GM19193 (cell line): ENCODE measurements around the gene DNLZ.

Experiments used
- POLR2A ChIP-seq: IDR thresholded peaks from 4 replicates; pipeline ENCODE4 v1.6.1; 2011; ENCODE audit not compliant: insufficient read depth, insufficient read length; ENCODE audit errors: extremely low read depth

The DNLZ gene

DNA sequence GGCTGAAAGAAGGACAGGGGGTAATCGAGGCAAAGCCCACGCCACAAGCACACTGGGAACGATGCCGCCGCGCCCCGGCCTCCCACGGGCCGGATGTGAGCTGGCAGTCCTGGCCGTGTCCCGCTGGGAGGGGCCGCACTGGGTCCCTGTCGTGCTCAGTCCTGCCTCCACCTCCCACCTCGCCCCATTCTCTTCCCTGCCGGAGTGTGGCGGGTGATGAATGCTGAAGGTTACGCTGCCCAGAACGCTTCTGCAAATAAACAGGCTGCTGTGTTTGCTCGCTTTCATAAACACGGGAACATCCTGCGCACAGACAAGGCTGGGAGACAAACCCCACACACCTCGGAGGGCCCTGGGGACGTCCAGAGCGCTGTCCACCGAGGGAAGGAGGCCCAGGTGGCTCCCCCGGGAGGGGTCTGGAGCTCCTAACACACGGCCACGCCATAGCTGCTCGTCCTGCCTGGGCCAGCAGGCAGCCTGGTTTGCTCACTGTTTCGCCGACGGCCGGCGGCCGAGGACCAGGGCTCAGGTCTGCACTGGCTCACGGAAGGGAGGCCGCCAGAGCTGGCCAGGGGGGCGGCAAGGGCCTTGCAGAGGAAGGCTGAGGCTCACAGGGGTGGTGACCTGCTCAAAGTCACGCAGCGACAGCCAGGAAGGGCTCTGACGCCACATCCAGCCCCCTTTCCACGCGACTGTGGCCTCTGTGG lies 2.3 kb downstream of the DNLZ start:
- no peak for TF ChIP-seq POLR2A

DNA sequence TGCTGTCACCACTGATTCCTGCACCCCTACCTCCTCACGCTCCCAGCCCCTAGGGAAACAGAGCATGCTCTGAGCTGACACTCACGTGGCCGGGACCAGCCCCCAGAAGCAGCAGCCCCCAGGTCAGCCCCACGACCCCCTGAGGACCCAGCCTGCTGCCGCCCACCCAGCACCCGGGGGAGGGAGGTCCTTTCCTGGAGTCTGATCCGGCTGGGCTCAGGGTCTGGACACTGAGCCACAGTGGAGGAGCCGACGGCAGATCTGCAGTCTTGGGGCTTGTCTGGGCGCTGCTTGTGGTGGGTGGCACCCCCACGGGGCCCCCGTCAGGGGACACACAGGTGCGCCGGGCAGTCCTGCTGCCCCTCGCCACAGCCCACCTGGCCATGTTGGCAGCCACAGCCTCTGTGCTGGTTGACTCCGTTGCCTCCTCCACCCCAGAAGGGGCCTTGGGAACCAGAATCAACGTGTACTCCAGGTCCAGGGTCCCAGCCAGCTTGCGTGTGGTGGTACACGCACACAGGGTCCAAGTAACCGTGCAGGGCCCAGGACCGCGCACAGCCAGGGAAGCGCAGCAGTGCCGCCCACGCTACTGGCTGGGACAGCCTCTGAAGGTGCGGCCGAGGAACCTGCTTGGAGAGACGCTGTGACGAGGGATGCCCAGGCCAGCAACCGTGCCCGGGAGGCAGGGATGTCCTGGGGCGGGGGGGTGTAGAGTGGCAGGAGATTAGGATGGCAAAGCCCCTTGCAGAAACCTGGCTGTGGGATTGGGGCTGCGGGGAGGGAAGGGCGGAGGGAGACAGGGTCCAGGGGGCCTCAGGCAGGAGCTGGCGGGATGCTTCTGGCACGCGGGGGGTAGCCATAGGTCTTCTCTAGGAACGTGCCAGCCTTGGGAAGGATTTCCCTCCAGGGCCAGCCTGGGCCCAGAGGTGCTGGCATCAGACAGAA lies 3.5 kb downstream of the DNLZ start:
- TF ChIP-seq POLR2A = no peak

- no peak for TF ChIP-seq POLR2A
Observed at GRCh38 chr9:136358888-136359287, 4.7 kb downstream of the DNLZ start.

DNA sequence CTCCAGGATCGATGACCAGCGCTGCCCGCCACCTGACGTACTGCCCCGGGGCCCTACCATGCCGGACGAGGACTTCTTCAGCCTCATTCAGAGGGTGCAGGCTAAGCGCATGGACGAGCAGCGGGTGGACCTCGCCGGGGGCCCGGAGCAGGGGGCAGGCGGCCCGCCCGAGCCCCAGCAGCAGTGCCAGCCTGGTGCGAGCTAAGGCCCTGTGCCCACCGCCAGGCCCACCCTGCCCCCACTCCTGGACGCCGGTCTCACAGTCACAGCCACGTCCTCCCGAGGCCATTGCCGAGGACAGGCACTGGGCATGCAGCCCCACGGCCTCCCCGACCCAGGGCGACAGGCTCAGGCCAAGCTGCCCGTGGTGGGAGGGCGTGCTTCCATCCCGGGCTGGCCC lies 5.5 kb downstream of the DNLZ start:
- TF ChIP-seq POLR2A = no peak

DNA sequence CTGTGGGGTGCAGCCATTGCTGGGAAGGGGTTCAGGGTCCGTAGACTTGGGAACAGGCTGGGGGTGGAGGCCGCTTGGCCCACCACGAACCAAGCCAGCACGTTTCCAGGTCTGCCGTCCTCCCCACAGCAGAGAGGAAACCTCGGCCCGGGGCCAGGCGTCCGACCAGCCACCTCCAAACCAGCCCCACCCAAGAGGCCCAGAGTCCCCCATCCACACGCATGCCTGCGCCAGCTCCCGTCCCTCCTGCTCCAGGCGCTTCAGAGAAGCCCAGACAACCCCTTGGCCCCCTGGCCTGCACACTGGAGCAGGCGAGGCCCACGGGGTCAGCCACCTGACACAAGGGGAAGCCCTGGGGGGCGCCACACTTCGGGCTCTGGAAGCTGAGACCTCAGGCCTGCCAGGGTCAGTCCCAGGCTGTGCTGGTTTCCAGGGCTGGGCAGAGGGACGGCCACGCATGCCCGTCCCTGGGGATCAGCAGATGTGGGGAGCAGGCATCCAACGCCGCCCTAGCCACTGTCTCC lies 6.3 kb downstream of the DNLZ start:
- TF ChIP-seq POLR2A = no peak

DNA sequence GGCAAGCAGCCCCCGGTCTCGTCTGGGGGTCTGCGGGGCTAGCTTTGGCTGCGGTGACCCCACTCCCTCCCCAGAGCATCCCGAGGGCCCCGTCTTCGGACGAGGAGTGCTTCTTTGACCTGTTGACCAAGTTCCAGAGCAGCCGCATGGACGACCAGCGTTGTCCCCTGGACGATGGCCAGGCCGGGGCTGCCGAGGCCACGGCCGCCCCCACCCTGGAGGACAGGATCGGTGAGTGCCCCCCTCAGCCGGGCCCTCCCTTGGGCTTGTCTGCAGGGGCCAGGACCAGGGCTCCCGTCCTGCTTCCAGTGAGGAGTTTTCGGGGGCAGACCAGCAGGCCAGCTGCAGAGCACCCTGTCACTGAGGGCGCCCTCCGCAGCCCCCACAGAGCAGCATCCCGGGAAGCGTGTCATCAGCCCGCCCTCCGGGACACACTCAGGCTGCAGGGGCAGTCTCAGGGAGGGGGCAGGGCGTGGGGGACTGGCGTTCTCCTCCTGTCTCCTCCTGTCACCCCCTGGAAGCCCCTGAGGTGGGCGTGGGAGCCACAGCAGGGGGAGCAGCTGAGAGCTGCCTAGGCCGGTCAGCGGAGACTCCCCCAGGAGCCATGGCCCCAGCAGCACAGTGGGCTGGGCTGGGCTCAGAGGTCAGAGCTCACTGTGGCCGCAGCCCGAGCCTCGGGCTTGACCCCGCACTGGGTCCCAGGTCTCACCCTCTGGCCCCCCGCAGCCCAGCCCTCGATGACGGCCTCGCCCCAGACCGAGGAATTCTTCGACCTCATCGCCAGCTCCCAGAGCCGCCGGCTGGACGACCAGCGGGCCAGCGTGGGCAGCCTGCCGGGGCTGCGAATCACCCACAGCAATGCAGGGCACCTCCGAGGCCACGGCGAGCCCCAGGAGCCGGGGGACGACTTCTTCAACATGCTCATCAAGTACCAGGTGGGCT lies 7.7 kb downstream of the DNLZ start:
- no peak for TF ChIP-seq POLR2A

GRCh38 chr9:136354592-136355085 lies 8.9 kb downstream of the DNLZ start:
- TF ChIP-seq POLR2A = no peak

GRCh38 chr9:136353757-136354488 lies 9.6 kb downstream of the DNLZ start:
- no peak for TF ChIP-seq POLR2A

DNA sequence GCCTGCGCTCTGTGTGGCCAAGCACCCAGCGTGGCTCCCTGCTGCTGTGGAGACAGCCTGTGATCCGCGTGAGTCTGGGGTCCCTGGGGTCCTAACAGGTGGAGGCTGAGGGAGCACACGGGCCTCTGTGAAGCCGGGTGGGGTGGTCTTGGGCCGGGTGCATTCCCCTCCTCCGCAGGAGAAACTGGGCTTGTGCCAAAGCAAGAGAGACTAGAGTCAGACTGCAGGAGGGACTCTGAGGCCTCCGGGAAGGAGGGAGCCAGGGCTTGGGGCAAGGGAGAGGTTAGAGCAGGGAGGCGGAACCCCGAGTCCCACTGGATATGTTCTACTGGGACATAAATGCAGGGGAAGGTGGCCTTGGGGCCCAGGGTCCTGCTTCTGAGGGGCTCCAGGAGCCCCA lies 10.5 kb downstream of the DNLZ start:
- no peak for TF ChIP-seq POLR2A

DNA sequence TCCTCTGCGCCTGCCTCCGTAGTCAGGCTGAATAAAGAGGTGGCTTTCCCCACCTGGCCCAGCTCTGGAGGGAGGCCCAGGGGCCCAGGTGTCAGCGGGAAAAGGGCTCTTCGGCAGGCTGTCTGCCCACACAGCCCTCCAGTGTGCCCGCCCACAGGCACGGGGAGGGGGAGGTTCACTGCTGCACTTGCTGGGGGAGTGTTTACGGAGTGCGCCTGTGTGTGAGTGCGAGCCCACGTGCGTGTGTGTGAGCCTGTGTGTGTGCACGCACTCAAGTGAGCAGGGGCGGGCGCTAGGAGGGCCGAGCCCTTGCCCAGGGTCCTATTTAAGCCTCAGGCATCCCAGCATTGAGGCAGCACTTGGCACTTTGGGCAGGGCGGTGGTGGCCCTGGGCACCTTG lies 10.9 kb downstream of the DNLZ start:
- no peak for TF ChIP-seq POLR2A

DNA sequence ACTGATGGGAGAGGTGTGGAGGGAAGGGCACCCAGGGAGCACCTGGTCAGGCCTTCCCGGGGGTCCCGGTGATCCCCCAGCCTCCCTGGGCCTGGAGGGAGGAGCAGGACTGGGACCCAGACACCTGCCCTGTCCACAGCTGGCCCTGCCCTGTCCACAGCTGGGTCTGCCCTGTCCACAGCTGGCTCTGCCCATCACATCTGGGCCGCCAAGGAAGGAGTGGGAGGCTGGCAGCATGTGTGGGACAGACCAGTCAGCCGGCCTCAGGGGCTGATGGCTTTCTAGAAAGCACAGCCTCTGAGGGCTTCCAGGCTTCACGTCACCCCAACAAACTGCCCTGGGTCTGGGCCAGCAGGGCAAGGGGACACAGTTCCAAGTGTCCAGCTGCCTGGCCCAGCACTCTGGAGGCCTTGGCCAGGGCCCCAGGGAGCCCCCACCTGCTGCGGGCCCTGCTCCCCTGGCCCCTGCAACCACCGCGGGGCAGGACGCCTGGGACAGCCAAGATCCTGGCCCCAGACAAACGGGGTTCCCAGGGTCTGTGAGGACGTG lies 12.2 kb downstream of the DNLZ start:
- no peak for TF ChIP-seq POLR2A

- no peak for TF ChIP-seq POLR2A
Observed at GRCh38 chr9:136349546-136349945, 14.0 kb downstream of the DNLZ start.

DNA sequence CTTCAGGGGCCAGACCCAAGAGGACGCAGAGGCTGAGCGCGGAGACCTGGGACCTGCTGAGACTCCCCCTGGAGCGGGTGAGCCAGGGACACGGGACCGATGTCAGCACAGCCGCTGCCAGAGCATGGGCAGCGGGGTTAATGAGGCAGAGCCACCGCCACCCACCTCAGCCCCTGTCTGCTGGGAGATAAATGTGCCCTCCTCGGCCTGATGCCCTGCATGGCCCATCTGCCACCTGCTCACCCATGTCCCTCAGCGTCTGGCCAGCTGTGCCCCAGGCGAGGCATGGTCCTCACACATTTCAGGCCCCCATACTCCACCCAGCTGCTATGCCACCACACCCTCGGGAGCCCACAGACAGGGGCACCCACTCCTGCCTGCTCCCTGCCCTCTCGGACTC lies 14.9 kb downstream of the DNLZ start:
- no peak for TF ChIP-seq POLR2A
